HEK293T (cell line): ENCODE data around the gene EDA.

ENCODE experiments used
- ARNT ChIP-seq: fragments of 450-650 bp; IDR thresholded peaks from 2 replicates; pipeline ENCODE4 v1.6.1; 2017; ENCODE audit warnings: mild to moderate bottlenecking
- BHLHE40 ChIP-seq: fragments of 450-650 bp; IDR thresholded peaks from 2 replicates; pipeline ENCODE4 v1.6.1; 2016; ENCODE audit warnings: mild to moderate bottlenecking, moderate library complexity, borderline replicate concordance
- CTBP1 ChIP-seq: fragments of 450-650 bp; IDR thresholded peaks from 2 replicates; pipeline ENCODE4 v1.6.1; 2016; ENCODE audit warnings: borderline replicate concordance
- ELF4 ChIP-seq: fragments of 450-650 bp; IDR thresholded peaks from 2 replicates; pipeline ENCODE4 v1.6.1; 2017; ENCODE audit warnings: antibody characterized with exemption
- FOXA1 ChIP-seq: fragments of 450-650 bp; IDR thresholded peaks from 2 replicates; pipeline ENCODE4 v1.6.1; 2016; ENCODE audit warnings: mild to moderate bottlenecking
- FOXK2 ChIP-seq: fragments of 450-650 bp; IDR thresholded peaks from 2 replicates; pipeline ENCODE4 v1.6.1; 2016; ENCODE audit warnings: mild to moderate bottlenecking
- FOXM1 ChIP-seq: fragments of 450-650 bp; IDR thresholded peaks from 2 replicates; pipeline ENCODE4 v1.6.1; 2017; ENCODE audit warnings: mild to moderate bottlenecking, borderline replicate concordance
- HDGF ChIP-seq: fragments of 450-650 bp; IDR thresholded peaks from 2 replicates; pipeline ENCODE4 v1.6.1; 2017; ENCODE audit warnings: antibody characterized with exemption, borderline replicate concordance
- L3MBTL2 ChIP-seq: fragments of 450-650 bp; conservative IDR thresholded peaks from 2 replicates; pipeline ENCODE4 v1.6.1; 2016; ENCODE audit warnings: mild to moderate bottlenecking
- LEF1 ChIP-seq: fragments of 450-650 bp; IDR thresholded peaks from 2 replicates; pipeline ENCODE4 v1.6.1; 2017; ENCODE audit warnings: mild to moderate bottlenecking, borderline replicate concordance
- SP1 ChIP-seq: fragments of 450-650 bp; IDR thresholded peaks from 2 replicates; pipeline ENCODE4 v1.6.1; 2017
- SUZ12 ChIP-seq: fragments of 450-650 bp; IDR thresholded peaks from 2 replicates; pipeline ENCODE4 v1.6.1; 2016; ENCODE audit warnings: mild to moderate bottlenecking
- TARDBP ChIP-seq: fragments of 450-650 bp; IDR thresholded peaks from 2 replicates; pipeline ENCODE4 v1.6.1; 2016
- ZNF384 ChIP-seq: fragments of 450-650 bp; IDR thresholded peaks from 2 replicates; pipeline ENCODE4 v1.6.1; 2016

DNA sequence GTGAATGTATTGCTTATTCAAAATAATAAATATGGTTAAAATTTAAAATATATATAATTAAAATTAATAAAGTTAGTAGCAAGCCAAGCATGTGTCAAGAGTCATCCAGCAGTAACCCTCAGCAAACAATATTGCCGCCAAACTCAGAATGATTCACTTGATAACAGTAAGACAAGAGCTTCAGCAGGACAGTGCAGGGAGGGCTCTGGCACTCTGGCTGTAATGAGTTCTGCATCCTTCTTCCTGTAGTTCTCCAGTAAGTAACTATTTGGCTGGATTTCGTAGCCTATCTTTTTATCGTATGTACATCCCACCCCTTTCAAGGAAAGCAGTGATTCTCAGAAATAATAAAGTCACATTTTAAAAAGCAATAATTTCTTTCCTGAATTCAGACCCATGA, 464.0 kb downstream of the EDA start:
- TF ChIP-seq SP1 (no peak), ARNT (no peak), BHLHE40 (no peak), FOXM1 (no peak), CTBP1 (no peak), ELF4 (no peak), FOXA1 (no peak), LEF1 (no peak), SUZ12 (no peak), ZNF384 (no peak), HDGF (no peak), TARDBP (no peak), FOXK2 (no peak), L3MBTL2 (no peak)
